HepG2 (cell line): Measurements from ENCODE around the gene TBC1D16. TPM values are rescaled to one million over a fixed set of nuclear protein-coding genes. Genes with fewer than 3 reads are reported as not detected.

Experiments used
- AKAP8 ChIP-seq: sonication (generic); formaldehyde crosslinking; IDR thresholded peaks from 2 replicates; pipeline ENCODE4 v1.5.1; 2020; ENCODE audit warnings: mild to moderate bottlenecking, missing genetic modification reagents
- FLYWCH1 ChIP-seq: sonication (generic); formaldehyde crosslinking; IDR thresholded peaks from 2 replicates; pipeline ENCODE4 v1.8.1; 2023; ENCODE audit warnings: mild to moderate bottlenecking, missing genetic modification reagents
- GABPB1 ChIP-seq: IDR thresholded peaks from 2 replicates; pipeline ENCODE4 v1.6.1; 2016; ENCODE audit warnings: mild to moderate bottlenecking, missing genetic modification reagents, moderate library complexity, missing compliant biosample characterization
- HINFP ChIP-seq: sonication (generic); formaldehyde crosslinking; IDR thresholded peaks from 2 replicates; pipeline ENCODE4 v1.4.0; 2020; ENCODE audit warnings: low read depth, mild to moderate bottlenecking, missing genetic modification reagents
- HMGXB4 ChIP-seq, 2 experiments: sonication (generic) in 1 of 2; formaldehyde crosslinking in 1 of 2; IDR thresholded peaks; 2 replicates each; pipeline versions ENCODE4 v1.4.0 to v1.6.1; 2018 to 2020; ENCODE audit warnings: missing genetic modification reagents in 2 of 2, borderline replicate concordance in 1 of 2, low read depth in 1 of 2, mild to moderate bottlenecking in 1 of 2, missing biosample characterization in 1 of 2
- HNF1A ChIP-seq, 2 experiments: sonication (generic) in 1 of 2; formaldehyde crosslinking in 1 of 2; IDR thresholded peaks; 2 replicates each; pipeline versions ENCODE4 v1.4.0 to v1.6.1; 2016 to 2020; ENCODE audit warnings: borderline replicate concordance in 1 of 2, low read depth in 1 of 2, mild to moderate bottlenecking in 1 of 2, missing genetic modification reagents in 1 of 2
- MTF1 ChIP-seq: sonication (generic); formaldehyde crosslinking; IDR thresholded peaks from 2 replicates; pipeline ENCODE4 v1.5.0; 2020; ENCODE audit warnings: missing genetic modification reagents
- MYC ChIP-seq: sonication (generic); formaldehyde crosslinking; IDR thresholded peaks from 2 replicates; pipeline ENCODE4 v1.9.0; 2021; ENCODE audit warnings: missing genetic modification reagents, borderline replicate concordance
- NR3C1 ChIP-seq: sonication (generic); formaldehyde crosslinking; IDR thresholded peaks from 2 replicates; pipeline ENCODE4 v1.4.0; 2020; ENCODE audit warnings: missing genetic modification reagents
- RFXAP ChIP-seq: sonication (generic); formaldehyde crosslinking; IDR thresholded peaks from 2 replicates; pipeline ENCODE4 v1.4.0; 2020; ENCODE audit warnings: missing genetic modification reagents, borderline replicate concordance
- SOX13 ChIP-seq, 3 experiments: fragments of 450-650 bp in 1 of 3; sonication (generic) in 1 of 3; formaldehyde crosslinking in 1 of 3; IDR thresholded peaks in 2 of 3; conservative IDR thresholded peaks in 1 of 3; 2 replicates each; pipeline versions ENCODE4 v1.5.0 to v1.6.1; 2016 to 2020; ENCODE audit warnings: antibody characterized with exemption in 1 of 3, mild to moderate bottlenecking in 1 of 3, missing compliant biosample characterization in 1 of 3, missing genetic modification reagents in 1 of 3, moderate library complexity in 1 of 3
- TEAD3 ChIP-seq: optimal IDR thresholded peaks from 2 replicates; pipeline ENCODE3; 2016; ENCODE audit warnings: borderline replicate concordance
- ZNF282 ChIP-seq: fragments of 450-650 bp; IDR thresholded peaks from 2 replicates; pipeline ENCODE4 v1.6.1; 2018; ENCODE audit not compliant: partially characterized antibody
- ZNF703 ChIP-seq: sonication (generic); formaldehyde crosslinking; IDR thresholded peaks from 2 replicates; pipeline ENCODE4 v1.5.1; 2020; ENCODE audit warnings: missing genetic modification reagents, mild to moderate bottlenecking, moderate library complexity, borderline replicate concordance
- ZNF781 ChIP-seq: sonication (generic); formaldehyde crosslinking; IDR thresholded peaks from 2 replicates; pipeline ENCODE4 v1.5.1; 2020; ENCODE audit warnings: borderline replicate concordance, mild to moderate bottlenecking, missing genetic modification reagents; ENCODE audit errors: not compliant biosample characterization
- polyA plus RNA-seq, 8 experiments: library from polyadenylated mRNA; depleted of rRNA in 3 of 8; stranded (reverse) in 7 of 8; unstranded in 1 of 8; fragments of >200 nt; fragmentation: Illumina TruSeq in 4 of 8; extraction: Trizol in 4 of 8; gene quantifications; 2 replicates each; pipeline versions ENCODE4 v1.2.1 to v1.2.3, GENCODE V29; 2011 to 2016; ENCODE audit warnings: low read depth in 4 of 8, missing spikeins in 1 of 8, mixed read lengths in 1 of 8; ENCODE audit not compliant: insufficient read depth in 1 of 8
- total RNA-seq, 5 experiments: library from RNA; depleted of rRNA; stranded (reverse); fragments of >200 nt; fragmentation: Illumina TruSeq; extraction: Trizol; gene quantifications; 2 replicates each; pipeline ENCODE4 v1.2.3, GENCODE V29; 2016; ENCODE audit warnings: low read depth in 1 of 5

TBC1D16 gene
- total and polyA plus RNA-seq, 2 of the 13 experiments (the other 11 are each of a cell fraction or from before 2014, with no cell fraction given): 14.9 to 24.9 TPM

GRCh38 chr17:80034791-80035686, 633 bp downstream of the TBC1D16 start (continued):
- TF ChIP-seq AKAP8 (CRISPR knock-in tag) (0 out of 2 replicates have a peak, but pooled peaks have one; percentile 30), MTF1 (CRISPR knock-in tag) (no peak), MYC (peak; percentile 51; the same call in 1 of the 2 replicates), ZNF781 (CRISPR knock-in tag) (peak; percentile 36), NR3C1 (CRISPR knock-in tag) (no peak), SOX13 (IDR thresholded peaks at IDR 0.05) (no peak), SOX13 (CRISPR knock-in tag; conservative IDR thresholded peaks at IDR 0.05 in 1 of 2, IDR thresholded peaks at IDR 0.05 in 1 of 2) (no peak), ZNF703 (CRISPR knock-in tag) (0 out of 2 replicates have a peak, but pooled peaks have one; percentile 33), HNF1A (IDR thresholded peaks at IDR 0.05; ENCODE audit: low read depth) (no peak), HNF1A (CRISPR knock-in tag; IDR thresholded peaks at IDR 0.05; ENCODE audit: borderline replicate concordance) (0 out of 2 replicates have a peak, but pooled peaks have one; percentile 20), FLYWCH1 (CRISPR knock-in tag) (no peak), TEAD3 (CRISPR knock-in tag) (peak; percentile 33), ZNF282 (no peak), HINFP (no peak), HMGXB4 (CRISPR knock-in tag; IDR thresholded peaks at IDR 0.05; ENCODE audit: borderline replicate concordance in 1 of 2, low read depth in 1 of 2) (peak in 1 of 2 experiments; percentile 34; a peak in 1 of 4 replicates), RFXAP (CRISPR knock-in tag) (0 out of 2 replicates have a peak, but pooled peaks have one; percentile 8), GABPB1 (CRISPR knock-in tag) (peak; percentile 61)
